ENCODE measurements around the gene WDR75.

DNA sequence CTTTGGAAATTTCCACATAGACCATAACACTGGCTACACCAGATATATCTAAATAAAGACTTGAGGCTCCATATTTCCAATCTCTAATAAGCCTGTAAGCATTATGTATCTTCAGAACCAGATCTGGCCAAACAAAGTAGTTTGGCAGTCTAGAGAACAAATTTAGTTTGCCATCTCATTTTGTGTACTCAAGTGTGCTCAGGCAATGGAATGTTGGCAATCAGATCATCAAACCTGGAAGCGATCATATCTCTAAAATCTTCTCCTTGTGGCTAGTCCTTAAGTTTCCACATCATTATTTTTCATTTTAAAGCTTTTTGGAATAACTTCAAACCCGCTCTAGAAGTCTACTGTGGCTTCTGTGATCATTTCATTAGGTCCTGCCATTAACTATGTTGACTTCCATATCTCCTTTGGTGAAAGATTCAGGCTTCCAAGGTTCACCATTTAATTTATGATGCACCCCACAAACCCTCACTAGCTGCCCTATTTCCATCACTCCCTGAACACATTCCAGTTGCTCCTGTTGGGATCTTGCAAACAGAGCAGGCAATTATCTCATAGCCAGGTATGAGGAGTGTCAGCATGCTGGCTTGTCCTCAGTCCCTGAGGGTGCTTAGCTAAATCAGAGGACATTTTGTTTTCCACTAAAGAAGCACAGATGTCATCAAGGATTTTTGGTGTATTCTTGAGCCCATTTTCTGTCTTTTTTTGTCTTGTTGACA, 46.2 kb downstream of the WDR75 start:
- TF ChIP-seq, protein P1, sequence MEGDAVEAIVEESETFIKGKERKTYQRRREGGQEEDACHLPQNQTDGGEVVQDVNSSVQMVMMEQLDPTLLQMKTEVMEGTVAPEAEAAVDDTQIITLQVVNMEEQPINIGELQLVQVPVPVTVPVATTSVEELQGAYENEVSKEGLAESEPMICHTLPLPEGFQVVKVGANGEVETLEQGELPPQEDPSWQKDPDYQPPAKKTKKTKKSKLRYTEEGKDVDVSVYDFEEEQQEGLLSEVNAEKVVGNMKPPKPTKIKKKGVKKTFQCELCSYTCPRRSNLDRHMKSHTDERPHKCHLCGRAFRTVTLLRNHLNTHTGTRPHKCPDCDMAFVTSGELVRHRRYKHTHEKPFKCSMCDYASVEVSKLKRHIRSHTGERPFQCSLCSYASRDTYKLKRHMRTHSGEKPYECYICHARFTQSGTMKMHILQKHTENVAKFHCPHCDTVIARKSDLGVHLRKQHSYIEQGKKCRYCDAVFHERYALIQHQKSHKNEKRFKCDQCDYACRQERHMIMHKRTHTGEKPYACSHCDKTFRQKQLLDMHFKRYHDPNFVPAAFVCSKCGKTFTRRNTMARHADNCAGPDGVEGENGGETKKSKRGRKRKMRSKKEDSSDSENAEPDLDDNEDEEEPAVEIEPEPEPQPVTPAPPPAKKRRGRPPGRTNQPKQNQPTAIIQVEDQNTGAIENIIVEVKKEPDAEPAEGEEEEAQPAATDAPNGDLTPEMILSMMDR (IDR thresholded peaks at IDR 0.05 in 8 of 11, conservative IDR thresholded peaks at IDR 0.05 in 3 of 11), result no peak
- TF ChIP-seq POLR2A (IDR thresholded peaks at IDR 0.05) (no peak), POLR2AphosphoS5 (IDR thresholded peaks at IDR 0.05) (no peak)

All from spleen (tissue), 7 donors.